SK-N-SH (cell line): ENCODE results near the gene RNU6-9. TPM values are rescaled to one million over a fixed set of nuclear protein-coding genes. Genes with fewer than 3 reads are reported as not detected.

Experiments used
- CTCF ChIA-PET: fragments of 300-600, 350-600 bp; formaldehyde crosslinking; extraction: SDS; loops from one replicate; lab custom pipeline; 2021; lab: Yijun Ruan, JAX
- POLR2A ChIA-PET: fragments of 350-600 bp; sonication (Branson Sonifier 250); formaldehyde crosslinking; extraction: SDS; loops from one replicate; lab custom pipeline; 2020; ENCODE audit warnings: antibody characterized with exemption, inconsistent platforms; lab: Yijun Ruan, JAX
- DNase-seq: peaks from one replicate; pipeline ENCODE4 v3.0.0; 2012
- H2AFZ ChIP-seq: fragments of 200-600 bp; sonication (generic); 2 replicates; pipeline ENCODE4 v1.8.1; 2016; ENCODE audit warnings: antibody characterized with exemption, mild to moderate bottlenecking, low read depth
- H3F3A ChIP-seq: fragments of 200-600 bp; sonication (generic); replicated peaks from 2 replicates; pipeline ENCODE3; 2016; ENCODE audit warnings: antibody characterized with exemption, mild to moderate bottlenecking; ENCODE audit not compliant: insufficient read depth
- H3K27ac ChIP-seq, 2 experiments: fragments of 200-500 bp in 1 of 2; fragments of 200-600 bp in 1 of 2; sonication (Bioruptor generic) in 1 of 2; sonication (generic), shearing (Covaris generic) in 1 of 2; 2 replicates each; pipeline versions ENCODE4 v1.5.1 to v1.6.1; 2014 to 2016; ENCODE audit warnings: low read depth in 2 of 2, inconsistent platforms in 1 of 2, low read length in 1 of 2, mild to moderate bottlenecking in 1 of 2, mixed read lengths in 1 of 2
- H3K27me3 ChIP-seq: fragments of 200-600 bp; sonication (generic), shearing (Covaris generic); 2 replicates; pipeline ENCODE4 v1.6.1; 2016; ENCODE audit warnings: mixed run types; ENCODE audit not compliant: insufficient read depth
- H3K36me3 ChIP-seq, 2 experiments: fragments of 200-500 bp in 1 of 2; fragments of 200-600 bp in 1 of 2; sonication (Bioruptor generic) in 1 of 2; sonication (generic) in 1 of 2; replicated peaks in 1 of 2; 2 replicates each; pipeline versions ENCODE3 to v1.5.1; 2014 to 2016; ENCODE audit warnings: low read length in 1 of 2, mild to moderate bottlenecking in 1 of 2; ENCODE audit not compliant: insufficient read depth in 2 of 2, control insufficient read depth in 1 of 2
- H3K4me1 ChIP-seq, 2 experiments: fragments of 200-500 bp in 1 of 2; fragments of 200-600 bp in 1 of 2; sonication (Bioruptor generic) in 1 of 2; sonication (generic), shearing (Covaris generic) in 1 of 2; 2 replicates each; pipeline versions ENCODE4 v1.5.1 to v1.6.1; 2014 to 2016; ENCODE audit warnings: low read depth in 1 of 2, low read length in 1 of 2, mixed run types in 1 of 2; ENCODE audit not compliant: insufficient read depth in 2 of 2, control insufficient read depth in 1 of 2
- H3K4me2 ChIP-seq: fragments of 200-600 bp; sonication (generic), shearing (Covaris generic); 2 replicates; pipeline ENCODE4 v1.6.1; 2017; ENCODE audit warnings: mixed run types
- H3K4me3 ChIP-seq, 2 experiments: fragments of 200-500 bp in 1 of 2; fragments of 200-600 bp in 1 of 2; sonication (Bioruptor generic) in 1 of 2; sonication (generic), shearing (Covaris generic) in 1 of 2; 2 replicates each; pipeline versions ENCODE4 v1.5.1 to v1.8.1; 2014 to 2016; ENCODE audit warnings: low read depth in 2 of 2, inconsistent platforms in 1 of 2, low read length in 1 of 2, mild to moderate bottlenecking in 1 of 2, mixed read lengths in 1 of 2, moderate library complexity in 1 of 2
- H3K79me2 ChIP-seq: fragments of 200-600 bp; sonication (generic); 2 replicates; pipeline ENCODE4 v1.8.1; 2017; ENCODE audit warnings: mild to moderate bottlenecking; ENCODE audit not compliant: insufficient read depth
- H3K9ac ChIP-seq: fragments of 200-600 bp; sonication (generic); 2 replicates; pipeline ENCODE4 v1.6.1; 2017; ENCODE audit warnings: mixed run types
- H3K9me2 ChIP-seq: fragments of 200-600 bp; sonication (generic); 2 replicates; pipeline ENCODE4 v1.6.1; 2017; ENCODE audit warnings: mixed run types
- H3K9me3 ChIP-seq: fragments of 200-600 bp; sonication (generic); 2 replicates; pipeline ENCODE4 v1.6.1; 2017; ENCODE audit warnings: mixed run types, mild to moderate bottlenecking, moderate library complexity
- H4K20me1 ChIP-seq: fragments of 200-600 bp; sonication (generic); 2 replicates; pipeline ENCODE4 v1.6.1; 2017; ENCODE audit warnings: mild to moderate bottlenecking, mixed run types; ENCODE audit not compliant: insufficient read depth
- ELF1 ChIP-seq: IDR thresholded peaks from 2 replicates; pipeline ENCODE4 v1.4.0; 2012
- EZH2phosphoT487 ChIP-seq: fragments of 200-600 bp; sonication (generic); IDR thresholded peaks from 2 replicates; pipeline ENCODE4 v1.6.1; 2017; ENCODE audit warnings: low read depth, mixed run types, mild to moderate bottlenecking, antibody characterized with exemption, moderate library complexity, borderline replicate concordance
- FOXM1 ChIP-seq: IDR thresholded peaks from 2 replicates; pipeline ENCODE4 v1.4.0; 2012; ENCODE audit warnings: low read depth, mild to moderate bottlenecking
- GABPA ChIP-seq: IDR thresholded peaks from 2 replicates; pipeline ENCODE4 v1.4.0; 2012; ENCODE audit warnings: low read depth, mild to moderate bottlenecking
- MXI1 ChIP-seq: IDR thresholded peaks from 2 replicates; pipeline ENCODE4 v1.6.1; 2012; ENCODE audit warnings: mild to moderate bottlenecking, low read depth, low read length, improper control_type of control experiment
- TAF1 ChIP-seq: IDR thresholded peaks from 2 replicates; pipeline ENCODE4 v1.6.1; 2012; ENCODE audit warnings: low read depth, mild to moderate bottlenecking, low read length, moderate library complexity, borderline replicate concordance
- WGBS: methylation state at CpG from one replicate; pipeline ENCODE4 v1.1.6; 2017; ENCODE audit warnings: low lambda C conversion rate; 5-methylcytosine and 5-hydroxymethylcytosine counted together
- polyA plus RNA-seq, 3 experiments: library from polyadenylated mRNA; depleted of rRNA; stranded (reverse); fragments of >200 nt; gene quantifications; 2 replicates each; pipeline ENCODE4 v1.2.3, GENCODE V29; 2012
- TF ChIP-seq, protein P1 (sequence below): fragments of 200-600 bp; sonication (generic); IDR thresholded peaks from 2 replicates; pipeline ENCODE4 v1.6.1; 2017; ENCODE audit warnings: antibody characterized with exemption, mild to moderate bottlenecking, moderate library complexity

Gene RNU6-9
- polyA plus RNA-seq, 1 of the 3 experiments (the other 2 are of a cell fraction): not detected

DNA sequence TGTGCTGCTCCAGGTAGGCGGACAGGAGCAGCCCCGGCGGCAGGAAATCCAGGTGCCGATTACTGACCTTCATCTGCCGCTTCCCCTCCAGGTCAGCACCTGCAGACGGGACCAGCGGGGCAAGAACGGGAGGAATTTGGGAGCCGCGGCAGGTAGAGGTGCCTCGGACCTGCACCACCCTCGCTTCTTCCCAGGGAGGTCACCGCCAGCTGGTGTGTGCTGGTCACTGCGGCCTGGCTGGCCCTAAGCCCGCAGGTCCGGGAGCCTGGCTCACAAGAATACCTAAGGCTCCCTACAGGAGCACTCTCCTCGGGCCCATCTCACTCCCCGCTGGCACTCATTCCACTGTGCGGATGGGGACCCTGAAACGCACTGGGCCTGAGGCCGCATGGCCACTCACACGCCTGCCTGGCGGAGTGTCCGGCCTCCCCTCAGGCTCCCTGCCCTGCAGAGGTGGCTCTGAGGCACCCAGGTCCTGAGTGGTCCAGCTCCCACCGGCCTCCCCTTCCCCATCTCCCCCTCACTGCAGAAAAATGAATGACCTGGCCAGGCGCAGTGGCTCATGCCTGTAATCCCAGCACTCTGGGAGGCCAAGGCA, 4.3 kb downstream of the RNU6-9 start:
- POLR2A ChIA-PET: no interaction called here
- Histone ChIP-seq H3K27ac (no peak overlapping the region), H3K9me2 (no peaks in the 10 kb centered on the region), H3F3A (peaks cover 17% of the 10 kb centered on the region), H3K36me3 (peaks cover 0 to 19% of the 10 kb centered on the region in 2 experiments), H3K79me2 (peaks cover 10% of the 10 kb centered on the region), H3K9ac (no peak overlapping the region), H3K4me2 (no peak overlapping the region), H3K4me1 (no peaks in the 10 kb centered on the region; a peak in 1 of 4 replicates), H3K4me3 (no peak overlapping the region), H2AFZ (no peak overlapping the region), H3K27me3 (no peaks in the 10 kb centered on the region), H3K9me3 (no peaks in the 10 kb centered on the region), H4K20me1 (peaks cover 2% of the 10 kb centered on the region; the same call in 1 of the 2 replicates)
- WGBS: 90% methylated on average over 18 of the region's 26 CpGs
- CTCF ChIA-PET: interaction anchor here (0.7 to 2.4 kb wide), 6 partner anchors 9 to 160 kb away, joined by 3 to 16 read pairs (median 4); no protein-coding TSS in a partner anchor
- DNase-seq: peak; percentile 65
- TF ChIP-seq, protein P1, sequence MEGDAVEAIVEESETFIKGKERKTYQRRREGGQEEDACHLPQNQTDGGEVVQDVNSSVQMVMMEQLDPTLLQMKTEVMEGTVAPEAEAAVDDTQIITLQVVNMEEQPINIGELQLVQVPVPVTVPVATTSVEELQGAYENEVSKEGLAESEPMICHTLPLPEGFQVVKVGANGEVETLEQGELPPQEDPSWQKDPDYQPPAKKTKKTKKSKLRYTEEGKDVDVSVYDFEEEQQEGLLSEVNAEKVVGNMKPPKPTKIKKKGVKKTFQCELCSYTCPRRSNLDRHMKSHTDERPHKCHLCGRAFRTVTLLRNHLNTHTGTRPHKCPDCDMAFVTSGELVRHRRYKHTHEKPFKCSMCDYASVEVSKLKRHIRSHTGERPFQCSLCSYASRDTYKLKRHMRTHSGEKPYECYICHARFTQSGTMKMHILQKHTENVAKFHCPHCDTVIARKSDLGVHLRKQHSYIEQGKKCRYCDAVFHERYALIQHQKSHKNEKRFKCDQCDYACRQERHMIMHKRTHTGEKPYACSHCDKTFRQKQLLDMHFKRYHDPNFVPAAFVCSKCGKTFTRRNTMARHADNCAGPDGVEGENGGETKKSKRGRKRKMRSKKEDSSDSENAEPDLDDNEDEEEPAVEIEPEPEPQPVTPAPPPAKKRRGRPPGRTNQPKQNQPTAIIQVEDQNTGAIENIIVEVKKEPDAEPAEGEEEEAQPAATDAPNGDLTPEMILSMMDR: peak; percentile 27; the same call in 1 of the 2 replicates
- TF ChIP-seq TAF1: no peak

DNA sequence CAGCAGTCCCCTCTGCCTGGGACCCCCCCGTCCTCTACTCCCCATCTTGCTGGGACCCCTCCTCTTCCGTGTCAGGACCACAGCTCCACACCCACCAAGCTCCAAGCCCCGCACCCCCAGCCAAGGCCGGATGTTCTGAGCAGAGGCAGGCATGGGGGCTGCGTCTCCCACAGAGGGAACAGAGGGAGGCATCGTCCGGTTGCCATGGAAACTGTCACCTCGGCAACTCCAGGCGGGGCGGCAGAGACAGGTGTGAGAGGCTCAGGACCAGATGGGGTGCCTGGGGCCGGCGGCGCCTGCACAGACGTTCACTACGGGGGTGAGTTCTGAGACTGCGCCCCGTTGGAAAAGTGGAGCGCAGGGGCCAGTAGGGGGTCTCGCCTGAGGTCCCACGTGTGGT, 5.4 kb downstream of the RNU6-9 start:
- Histone ChIP-seq H3K27ac (no peak overlapping the region), H2AFZ (no peak overlapping the region), H3K4me3 (no peak overlapping the region), H3K4me1 (no peaks in the 10 kb centered on the region; a peak in 1 of 4 replicates), H3K4me2 (no peak overlapping the region), H3K9me2 (no peaks in the 10 kb centered on the region), H3K79me2 (peaks cover 18% of the 10 kb centered on the region), H3K9me3 (no peaks in the 10 kb centered on the region), H3K27me3 (no peaks in the 10 kb centered on the region), H3K36me3 (peaks cover 0 to 19% of the 10 kb centered on the region in 2 experiments), H3K9ac (no peak overlapping the region), H4K20me1 (peaks cover 12% of the 10 kb centered on the region; the same call in 1 of the 2 replicates), H3F3A (peaks cover 14% of the 10 kb centered on the region)
- TF ChIP-seq ELF1: no peak
- TF ChIP-seq GABPA: no peak
- no peak for TF ChIP-seq FOXM1
- no peak for TF ChIP-seq MXI1
- TF ChIP-seq EZH2phosphoT487: no peak
- DNase-seq: peak; percentile 52
- POLR2A ChIA-PET: no interaction called here
- WGBS: 97% methylated on average over 13 of the region's 20 CpGs
- CTCF ChIA-PET: interaction anchor here (0.6 kb wide), 1 partner anchor 128 kb away, joined by 3 read pairs; no protein-coding TSS in a partner anchor
